MCF 10A (cell line): ENCODE measurements around the gene CSPG4. TPM values are rescaled to one million over a fixed set of nuclear protein-coding genes. Genes with fewer than 3 reads are reported as not detected.
"Not testable (repeated sequence)": the region's sequence is repeated elsewhere in the genome, so short reads cannot be mapped to it uniquely, and the experiment has no call there.

Experiments used
- BruUV-seq: library from RNA; stranded (reverse); fragments of 400-500 nt; replicated peaks from 2 replicates; lab custom pipeline; 2021; lab: Mats Ljungman, UMichigan
- CTCF ChIA-PET: fragments of 300-600 bp; sonication (Branson Sonifier 250); formaldehyde crosslinking; extraction: SDS; loops from one replicate; lab custom pipeline; 2021; ENCODE audit warnings: antibody characterized with exemption, inconsistent platforms; lab: Yijun Ruan, JAX
- POLR2A ChIA-PET: fragments of 300-600, 350-650 bp; sonication (Branson Sonifier 250); formaldehyde crosslinking; extraction: SDS; loops from one replicate; lab custom pipeline; 2020; ENCODE audit warnings: antibody characterized with exemption, inconsistent platforms; lab: Yijun Ruan, JAX
- DNase-seq: peaks from one replicate; pipeline ENCODE4 v3.0.0-alpha.2; 2018; ENCODE audit not compliant: unreplicated experiment
- H3K27ac Mint-ChIP-seq: one replicate; pipeline ENCODE4 v1.8.0; 2022; ENCODE audit warnings: mild to moderate bottlenecking, low read depth, mixed read lengths; ENCODE audit not compliant: unreplicated experiment
- H3K27me3 Mint-ChIP-seq: one replicate; pipeline ENCODE4 v1.8.0; 2022; ENCODE audit warnings: mixed read lengths; ENCODE audit not compliant: insufficient read depth, unreplicated experiment
- H3K36me3 Mint-ChIP-seq: one replicate; pipeline ENCODE4 v1.8.0; 2022; ENCODE audit warnings: mild to moderate bottlenecking, moderate library complexity, mixed read lengths; ENCODE audit not compliant: insufficient read depth, unreplicated experiment
- H3K4me1 Mint-ChIP-seq: one replicate; pipeline ENCODE4 v1.8.0; 2022; ENCODE audit warnings: mixed read lengths; ENCODE audit not compliant: insufficient read depth, unreplicated experiment
- H3K4me3 Mint-ChIP-seq: one replicate; pipeline ENCODE4 v1.8.0; 2022; ENCODE audit warnings: mild to moderate bottlenecking, moderate library complexity, mixed read lengths; ENCODE audit not compliant: unreplicated experiment
- H3K9me3 Mint-ChIP-seq: one replicate; pipeline ENCODE4 v1.8.0; 2022; ENCODE audit warnings: mixed read lengths; ENCODE audit not compliant: unreplicated experiment
- CTCF ChIP-seq: fragments of 200-600 bp; IDR thresholded peaks from one replicate; pipeline ENCODE4 v1.8.0; 2022; ENCODE audit warnings: antibody characterized with exemption, mild to moderate bottlenecking; ENCODE audit not compliant: unreplicated experiment
- intact Hi-C: fragments of 100-400 bp; cut with micrococcal nuclease; formaldehyde crosslinking; loops from 2 replicates; pipeline ENCODE4 v1.14.1; 2022
- total RNA-seq: library from RNA; stranded (reverse); gene quantifications from 2 replicates; pipeline ENCODE4 v1.2.3, GENCODE V29; 2022

The CSPG4 gene
- total RNA-seq, 1 experiment from 2014 or later = 0.21 TPM

GRCh38 chr15:75688278-75688557, 24.4 kb downstream of the CSPG4 start:
- POLR2A ChIA-PET = no interaction called here
- peaks cover 7% of the 10 kb centered on the region for H3K4me1 Mint-ChIP-seq
- CTCF ChIA-PET = interaction anchor here (0.6 to 7.3 kb wide), 2 partner anchors 68 to 114 kb away, joined by 6 to 93 read pairs; no protein-coding TSS in a partner anchor

GRCh38 chr15:75687486-75688277, 25.0 kb downstream of the CSPG4 start:
- no peak for TF ChIP-seq CTCF
- H3K27ac Mint-ChIP-seq = no peak overlapping the region
- no peaks in the 10 kb centered on the region for H3K36me3 Mint-ChIP-seq
- POLR2A ChIA-PET = interaction anchor here (0.5 kb wide), 1 partner anchor 320 kb away, joined by 3 read pairs; no protein-coding TSS in a partner anchor
- no peaks in the 10 kb centered on the region for H3K27me3 Mint-ChIP-seq
- DNase-seq = no peak
- no TSS peak for BruUV-seq
- no peak overlapping the region for H3K4me3 Mint-ChIP-seq
- H3K9me3 Mint-ChIP-seq = no peaks in the 10 kb centered on the region
- peaks cover 6% of the 10 kb centered on the region for H3K4me1 Mint-ChIP-seq
- intact Hi-C loops = loop anchor here (5.0 kb wide), 1 partner anchor 35 kb away; a partner anchor contains a TSS
- CTCF ChIA-PET = interaction anchor here (0.5 to 7.3 kb wide), 4 partner anchors 30 to 370 kb away, joined by 3 to 93 read pairs (median 4); no protein-coding TSS in a partner anchor

More at GRCh38 chr15:75688278-75688557, 24.4 kb downstream of the CSPG4 start:
- Mint-ChIP-seq H3K9me3 (no peaks in the 10 kb centered on the region), H3K4me3 (no peak overlapping the region), H3K27ac (no peak overlapping the region), H3K27me3 (no peaks in the 10 kb centered on the region), H3K36me3 (no peaks in the 10 kb centered on the region)
- no TSS peak for BruUV-seq
- no peak for DNase-seq
- TF ChIP-seq CTCF = no peak
- intact Hi-C loops = loop anchor here (5.0 kb wide), 1 partner anchor 34 kb away; a partner anchor contains a TSS

- DNase-seq = peak; percentile 68
- not testable (repeated sequence) for H3K27ac Mint-ChIP-seq, H3K9me3 Mint-ChIP-seq, H3K4me1 Mint-ChIP-seq, H3K4me3 Mint-ChIP-seq, H3K36me3 Mint-ChIP-seq, H3K27me3 Mint-ChIP-seq, BruUV-seq
- peak; percentile 79 for TF ChIP-seq CTCF
- ChIA-PET POLR2A (interaction anchor here (0.7 to 1.0 kb wide), 7 partner anchors 35 to 318 kb away, joined by 3 to 4 read pairs (median 3); partner anchors contain the start of genes IMP3 and MAN2C1), CTCF (interaction anchor here (0.6 to 7.3 kb wide), 16 partner anchors 11 to 257 kb away, joined by 3 to 93 read pairs (median 5); partner anchors contain the start of genes CSPG4 and PTPN9)
- intact Hi-C loops = loop anchor here (1.0 to 5.0 kb wide), 2 partner anchors 36 to 116 kb away; a partner anchor contains a TSS
Observed at GRCh38 chr15:75686212-75686642, 26.4 kb downstream of the CSPG4 start.

- H3K4me3 Mint-ChIP-seq = no peak overlapping the region
- DNase-seq = no peak
- no peak for TF ChIP-seq CTCF
- H3K36me3 Mint-ChIP-seq = no peaks in the 10 kb centered on the region
- no peaks in the 10 kb centered on the region for H3K9me3 Mint-ChIP-seq
- H3K27me3 Mint-ChIP-seq = no peaks in the 10 kb centered on the region
- no TSS peak for BruUV-seq
- no peaks in the 10 kb centered on the region for H3K4me1 Mint-ChIP-seq
- no peak overlapping the region for H3K27ac Mint-ChIP-seq
- CTCF ChIA-PET = interaction anchor here (0.7 to 7.3 kb wide), 17 partner anchors 9 to 236 kb away, joined by 3 to 93 read pairs (median 5); partner anchors contain the start of genes CSPG4 and PTPN9
- POLR2A ChIA-PET = interaction anchor here (1.1 to 1.7 kb wide), 3 partner anchors 14 to 317 kb away, joined by 3 to 4 read pairs (median 4); no protein-coding TSS in a partner anchor
- intact Hi-C loops = loop anchor here (2.0 to 5.0 kb wide), 2 partner anchors 37 to 318 kb away; a partner anchor contains a TSS
Observed at GRCh38 chr15:75685195-75685594, 27.5 kb downstream of the CSPG4 start.
